Amygdala (tissue), 56 donors: ENCODE data around the gene CCDC152.
"Not testable (repeated sequence)": the region's sequence is repeated elsewhere in the genome, so short reads cannot be mapped to it uniquely, and the experiment has no call there.

ENCODE experiments used
- DNase-seq, 56 donors: peaks; one replicate each; lab custom pipeline; 2025; lab: John Stamatoyannopoulos, UW

Gene CCDC152

DNA sequence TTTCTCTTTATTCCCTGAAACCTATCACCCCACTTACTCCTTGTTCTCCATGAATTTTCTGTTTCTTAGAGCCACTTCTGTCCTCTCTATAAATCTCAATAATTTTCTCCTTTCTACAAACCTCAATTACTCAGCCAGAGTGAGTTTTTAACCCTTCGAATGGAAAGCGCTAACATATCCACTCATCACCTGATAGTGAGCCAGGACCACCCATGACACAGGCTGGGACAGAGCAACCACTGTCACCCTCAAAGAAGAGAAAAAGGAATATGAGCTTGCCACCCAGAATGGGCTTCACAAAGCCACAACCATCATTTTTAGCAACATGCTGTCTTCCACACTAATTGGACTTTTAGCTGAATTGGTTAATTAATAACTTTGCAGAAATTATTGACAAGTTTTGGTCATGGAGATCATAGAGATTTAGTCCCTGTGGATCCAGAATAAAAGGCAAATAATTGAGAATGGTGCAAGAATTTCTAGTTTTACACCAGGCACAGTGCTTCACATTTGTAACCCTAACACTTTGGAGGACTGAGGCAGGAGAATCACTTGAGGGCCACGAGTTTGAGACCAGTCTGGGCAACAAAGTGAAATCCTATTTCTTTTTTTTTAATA is 87.2 kb downstream of the CCDC152 start:
- no peak for DNase-seq

DNA sequence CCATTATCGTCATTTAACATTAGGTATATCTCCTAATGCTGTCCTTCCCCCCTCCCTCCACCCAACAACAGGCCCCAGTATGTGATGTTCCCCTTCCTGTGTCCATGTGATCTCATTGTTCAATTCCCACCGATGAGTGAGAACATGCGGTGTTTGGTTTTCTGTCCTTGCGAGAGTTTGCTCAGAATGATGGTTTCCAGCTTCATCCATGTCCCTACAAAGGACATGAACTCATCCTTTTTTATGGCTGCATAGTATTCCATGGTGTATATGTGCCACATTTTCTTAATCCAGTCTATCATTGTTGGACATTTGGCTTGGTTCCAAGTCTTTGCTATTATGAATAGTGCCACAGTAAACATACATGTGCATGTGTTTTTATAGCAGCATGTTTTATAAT is 87.8 kb downstream of the CCDC152 start:
- not testable (repeated sequence) for DNase-seq

DNA sequence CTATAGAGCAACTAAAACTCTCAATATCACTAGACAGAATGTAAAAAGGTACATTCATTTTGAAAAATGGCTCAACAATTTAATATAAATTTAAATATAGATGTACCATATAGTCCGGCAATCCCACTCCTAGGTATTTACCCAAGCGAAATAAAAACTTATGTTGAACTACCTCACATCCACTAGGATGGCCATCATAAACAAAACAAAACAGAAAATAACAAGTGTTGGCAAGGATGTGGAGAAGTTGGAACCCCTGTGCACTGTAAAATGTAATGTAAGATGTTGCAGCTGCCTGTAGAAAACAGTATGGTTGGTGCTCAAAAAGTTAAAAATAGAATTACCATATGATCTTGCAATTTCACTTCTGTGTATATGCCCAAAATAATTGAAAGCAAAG is 91.9 kb downstream of the CCDC152 start:
- DNase-seq = no peak

DNA sequence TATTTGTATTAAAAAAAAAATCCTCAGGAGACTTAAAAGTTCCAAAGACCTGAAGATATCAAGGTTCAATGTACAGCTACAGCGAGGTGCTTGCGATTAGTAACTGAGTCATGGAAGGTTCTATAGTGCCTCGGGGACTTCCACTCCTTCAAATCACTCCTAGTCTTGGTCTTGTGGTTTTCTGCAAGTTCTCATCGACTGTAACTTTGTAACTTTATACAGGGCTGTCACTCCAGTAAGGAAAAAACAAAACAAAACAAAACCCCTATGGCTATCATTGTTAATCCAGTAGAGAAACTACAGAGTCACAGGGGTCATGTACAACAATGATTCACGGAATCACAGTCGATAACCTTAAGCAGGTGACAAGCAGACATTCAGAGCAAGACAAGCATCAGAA is 94.9 kb downstream of the CCDC152 start:
- no peak for DNase-seq
